HuH-7.5 (cell line): Measurements from ENCODE around the gene MAN1A1.

Source experiments
- DNase-seq: peaks from one replicate; pipeline ENCODE4 v3.0.0; 2011; ENCODE audit warnings: low spot score

MAN1A1 gene

GRCh38 chr6:119195204-119195603, 154.4 kb downstream of the MAN1A1 start:
- no peak for DNase-seq

- no peak for DNase-seq
Measured at GRCh38 chr6:119193707-119194106, 155.9 kb downstream of the MAN1A1 start.

GRCh38 chr6:119192200-119192599, 157.4 kb downstream of the MAN1A1 start:
- DNase-seq = no peak

GRCh38 chr6:119190176-119190575, 159.4 kb downstream of the MAN1A1 start:
- no peak for DNase-seq

- DNase-seq = no peak
Measured at GRCh38 chr6:119189498-119189897, 160.1 kb downstream of the MAN1A1 start.

- DNase-seq = no peak
Measured at GRCh38 chr6:119187596-119187995, 162.0 kb downstream of the MAN1A1 start.

GRCh38 chr6:119186490-119186889, 163.1 kb downstream of the MAN1A1 start:
- no peak for DNase-seq

- no peak for DNase-seq
Measured at GRCh38 chr6:119184008-119184648, 165.4 kb downstream of the MAN1A1 start.

GRCh38 chr6:119183457-119183856, 166.1 kb downstream of the MAN1A1 start:
- DNase-seq = no peak

GRCh38 chr6:119182875-119183274, 166.7 kb downstream of the MAN1A1 start:
- DNase-seq = no peak

GRCh38 chr6:119182216-119182803, 167.3 kb downstream of the MAN1A1 start:
- DNase-seq = no peak

GRCh38 chr6:119181046-119181445, 168.5 kb downstream of the MAN1A1 start:
- no peak for DNase-seq

GRCh38 chr6:119179842-119180241, 169.7 kb downstream of the MAN1A1 start:
- no peak for DNase-seq

- DNase-seq = no peak
Measured at GRCh38 chr6:119179062-119179461, 170.5 kb downstream of the MAN1A1 start.

GRCh38 chr6:119176445-119176844, 173.1 kb downstream of the MAN1A1 start:
- DNase-seq = no peak

GRCh38 chr6:119174879-119175817, 174.4 kb downstream of the MAN1A1 start:
- no peak for DNase-seq

GRCh38 chr6:119174085-119174445, 175.5 kb downstream of the MAN1A1 start:
- DNase-seq = no peak

GRCh38 chr6:119173249-119174084, 176.1 kb downstream of the MAN1A1 start:
- no peak for DNase-seq

- DNase-seq = no peak
Measured at GRCh38 chr6:119172824-119173223, 176.7 kb downstream of the MAN1A1 start.

GRCh38 chr6:119171864-119172588, 177.5 kb downstream of the MAN1A1 start:
- DNase-seq = no peak

- DNase-seq = no peak
Measured at GRCh38 chr6:119171088-119171841, 178.3 kb downstream of the MAN1A1 start.
